HEK293 (cell line): ENCODE results near the gene PCDHA11.

Experiments
- CTCF ChIA-PET: fragments of 350-600 bp; formaldehyde crosslinking; extraction: SDS; loops from one replicate; lab custom pipeline; 2021; ENCODE audit warnings: antibody characterized with exemption; lab: Yijun Ruan, JAX
- POLR2A ChIA-PET: fragments of 300-600 bp; formaldehyde crosslinking; extraction: SDS; loops from one replicate; lab custom pipeline; 2020; ENCODE audit warnings: antibody characterized with exemption, inconsistent platforms; lab: Yijun Ruan, JAX
- H3K27ac ChIP-seq: fragments of 200-500 bp; sonication (Bioruptor generic); 2 replicates; pipeline ENCODE4 v1.5.1; 2014; ENCODE audit warnings: low read depth, low read length, control low read depth, inconsistent platforms; ENCODE audit errors: extremely low read depth
- H3K36me3 ChIP-seq, 2 experiments: fragments of 200-500 bp in 1 of 2; sonication (Bioruptor generic) in 1 of 2; 1 replicate in 1 of 2; 2 replicates in 1 of 2; pipeline ENCODE4 v1.5.1; 2014 to 2017; ENCODE audit warnings: inconsistent platforms in 2 of 2, low read length in 2 of 2; ENCODE audit not compliant: control insufficient read depth in 2 of 2, insufficient read depth in 1 of 2
- H3K4me1 ChIP-seq: fragments of 200-500 bp; sonication (Bioruptor generic); 2 replicates; pipeline ENCODE4 v1.5.1; 2014; ENCODE audit warnings: mild to moderate bottlenecking, low read length, inconsistent platforms; ENCODE audit not compliant: control insufficient read depth, insufficient read depth
- H3K4me3 ChIP-seq: 2 replicates; pipeline ENCODE4 v1.5.1; 2011; ENCODE audit warnings: low read depth, mild to moderate bottlenecking, control low read depth, low read length, moderate library complexity
- H3K9me3 ChIP-seq: fragments of 200-500 bp; sonication (Bioruptor generic); 2 replicates; pipeline ENCODE4 v1.5.1; 2014; ENCODE audit warnings: low read depth, low read length, inconsistent platforms; ENCODE audit not compliant: control insufficient read depth, insufficient read depth
- SCRT1 ChIP-seq: fragments of 450-650 bp; formaldehyde crosslinking; IDR thresholded peaks from 2 replicates; pipeline ENCODE4 v1.5.1; 2016; ENCODE audit warnings: missing biosample characterization, missing genetic modification characterization, borderline replicate concordance
- ZFP3 ChIP-seq: fragments of 450-650 bp; formaldehyde crosslinking; IDR thresholded peaks from 2 replicates; pipeline ENCODE4 v1.5.1; 2016; ENCODE audit warnings: low read depth, missing biosample characterization, missing genetic modification characterization
- ZIC2 ChIP-seq: fragments of 450-650 bp; formaldehyde crosslinking; IDR thresholded peaks from 2 replicates; pipeline ENCODE4 v1.5.1; 2016; ENCODE audit warnings: missing biosample characterization, missing genetic modification characterization
- ZNF157 ChIP-seq: fragments of 450-650 bp; formaldehyde crosslinking; IDR thresholded peaks from 2 replicates; pipeline ENCODE4 v1.5.1; 2016; ENCODE audit warnings: missing biosample characterization, missing genetic modification characterization
- ZNF184 ChIP-seq: fragments of 450-650 bp; IDR thresholded peaks from 2 replicates; pipeline ENCODE4 v1.5.1; 2018; ENCODE audit warnings: missing biosample characterization, mild to moderate bottlenecking, missing genetic modification characterization
- ZNF2 ChIP-seq: fragments of 450-650 bp; formaldehyde crosslinking; IDR thresholded peaks from 2 replicates; pipeline ENCODE4 v1.5.1; 2016; ENCODE audit warnings: missing biosample characterization, missing genetic modification characterization
- ZNF214 ChIP-seq: fragments of 450-650 bp; formaldehyde crosslinking; IDR thresholded peaks from 2 replicates; pipeline ENCODE4 v1.5.1; 2017; ENCODE audit warnings: missing biosample characterization, mild to moderate bottlenecking, missing genetic modification characterization, borderline replicate concordance
- ZNF350 ChIP-seq: fragments of 450-650 bp; formaldehyde crosslinking; IDR thresholded peaks from 2 replicates; pipeline ENCODE4 v1.5.0; 2017; ENCODE audit warnings: missing biosample characterization, mild to moderate bottlenecking, missing genetic modification characterization
- ZNF37A ChIP-seq: fragments of 450-650 bp; IDR thresholded peaks from 2 replicates; pipeline ENCODE4 v1.5.1; 2018; ENCODE audit warnings: missing biosample characterization, missing genetic modification characterization
- ZNF600 ChIP-seq: fragments of 450-650 bp; formaldehyde crosslinking; IDR thresholded peaks from 2 replicates; pipeline ENCODE4 v1.5.1; 2016; ENCODE audit warnings: missing biosample characterization, missing genetic modification characterization
- ZNF654 ChIP-seq: fragments of 450-650 bp; formaldehyde crosslinking; IDR thresholded peaks from 2 replicates; pipeline ENCODE4 v1.5.1; 2016; ENCODE audit warnings: low read depth, missing biosample characterization, missing genetic modification characterization
- ZSCAN23 ChIP-seq: fragments of 450-650 bp; formaldehyde crosslinking; IDR thresholded peaks from 2 replicates; pipeline ENCODE4 v1.5.1; 2016; ENCODE audit warnings: missing biosample characterization, missing genetic modification characterization
- TF ChIP-seq, protein P1 (sequence below): fragments of 450-650 bp; formaldehyde crosslinking; IDR thresholded peaks from 2 replicates; pipeline ENCODE4 v1.5.1; 2016; ENCODE audit warnings: missing biosample characterization, missing genetic modification characterization
- TF ChIP-seq, protein P2 (sequence below): fragments of 450-650 bp; formaldehyde crosslinking; IDR thresholded peaks from 2 replicates; pipeline ENCODE4 v1.5.1; 2017; ENCODE audit warnings: missing biosample characterization, mild to moderate bottlenecking, missing genetic modification characterization, moderate library complexity
- TF ChIP-seq, protein P3 (sequence below): fragments of 450-650 bp; formaldehyde crosslinking; IDR thresholded peaks from 2 replicates; pipeline ENCODE4 v1.5.1; 2017; ENCODE audit warnings: missing biosample characterization, missing genetic modification characterization
- TF ChIP-seq, protein P4 (sequence below): fragments of 450-650 bp; formaldehyde crosslinking; IDR thresholded peaks from 2 replicates; pipeline ENCODE4 v1.5.1; 2017; ENCODE audit warnings: missing biosample characterization, missing genetic modification characterization

Gene PCDHA11

DNA sequence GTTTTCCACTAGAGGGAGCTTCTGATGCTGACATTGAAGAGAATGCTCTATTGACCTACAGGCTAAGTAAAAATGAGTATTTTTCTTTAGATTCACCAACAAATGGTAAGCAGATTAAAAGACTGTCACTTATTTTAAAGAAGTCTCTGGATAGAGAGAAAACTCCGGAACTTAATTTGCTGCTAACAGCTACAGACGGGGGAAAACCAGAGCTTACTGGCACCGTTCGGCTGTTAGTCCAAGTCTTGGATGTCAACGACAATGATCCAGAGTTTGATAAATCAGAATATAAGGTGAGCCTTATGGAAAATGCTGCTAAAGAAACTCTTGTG is 764 bp downstream of the PCDHA11 start:
- CTCF ChIA-PET: interaction anchor here (0.6 to 2.9 kb wide), 35 partner anchors 9 to 513 kb away, joined by 3 to 40 read pairs (median 4); partner anchors contain the start of genes PCDHA10, PCDHA13, PCDHB1 and PCDHB12
- TF ChIP-seq ZNF214: no peak
- TF ChIP-seq ZNF654 (tag by site-specific recombination): peak; percentile 28; the same call in 1 of the 2 replicates
- POLR2A ChIA-PET: interaction anchor here (0.6 to 0.9 kb wide), 2 partner anchors 103 to 171 kb away, joined by 3 read pairs; no protein-coding TSS in a partner anchor
- Histone ChIP-seq H3K36me3 (no peaks in the 10 kb centered on the region), H3K27ac (no peak overlapping the region), H3K4me3 (no peak overlapping the region), H3K9me3 (no peaks in the 10 kb centered on the region), H3K4me1 (no peaks in the 10 kb centered on the region)

DNA sequence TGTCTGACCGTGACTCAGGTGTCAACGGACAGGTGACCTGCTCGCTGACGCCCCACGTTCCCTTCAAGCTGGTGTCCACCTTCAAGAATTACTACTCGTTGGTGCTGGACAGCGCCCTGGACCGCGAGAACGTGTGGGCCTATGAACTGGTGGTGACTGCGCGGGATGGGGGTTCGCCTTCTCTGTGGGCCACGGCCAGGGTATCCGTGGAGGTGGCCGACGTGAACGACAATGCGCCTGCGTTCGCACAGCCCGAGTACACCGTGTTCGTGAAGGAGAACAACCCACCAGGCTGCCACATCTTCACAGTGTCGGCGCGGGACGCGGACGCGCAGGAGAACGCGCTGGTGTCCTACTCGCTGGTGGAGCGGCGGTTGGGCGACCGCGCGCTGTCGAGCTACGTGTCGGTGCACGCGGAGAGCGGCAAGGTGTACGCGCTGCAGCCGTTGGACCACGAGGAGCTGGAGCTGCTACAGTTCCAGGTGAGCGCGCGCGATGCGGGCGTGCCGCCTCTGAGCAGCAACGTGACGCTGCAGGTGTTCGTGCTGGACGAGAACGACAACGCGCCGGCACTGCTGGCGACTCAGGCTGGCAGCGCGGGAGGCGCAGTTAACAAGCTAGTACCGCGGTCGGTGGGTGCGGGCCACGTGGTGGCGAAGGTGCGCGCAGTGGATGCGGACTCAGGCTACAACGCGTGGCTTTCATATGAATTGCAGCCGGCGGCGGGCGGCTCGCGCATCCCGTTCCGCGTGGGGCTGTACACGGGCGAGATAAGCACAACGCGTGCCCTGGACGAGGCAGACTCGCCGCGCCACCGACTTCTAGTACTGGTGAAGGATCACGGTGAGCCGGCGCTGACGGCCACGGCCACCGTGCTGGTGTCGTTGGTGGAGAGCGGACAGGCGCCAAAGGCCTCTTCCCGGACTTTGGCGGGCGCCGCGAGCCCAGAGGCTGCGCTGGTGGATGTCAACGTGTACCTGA is 1.8 kb downstream of the PCDHA11 start:
- TF ChIP-seq, protein P1, sequence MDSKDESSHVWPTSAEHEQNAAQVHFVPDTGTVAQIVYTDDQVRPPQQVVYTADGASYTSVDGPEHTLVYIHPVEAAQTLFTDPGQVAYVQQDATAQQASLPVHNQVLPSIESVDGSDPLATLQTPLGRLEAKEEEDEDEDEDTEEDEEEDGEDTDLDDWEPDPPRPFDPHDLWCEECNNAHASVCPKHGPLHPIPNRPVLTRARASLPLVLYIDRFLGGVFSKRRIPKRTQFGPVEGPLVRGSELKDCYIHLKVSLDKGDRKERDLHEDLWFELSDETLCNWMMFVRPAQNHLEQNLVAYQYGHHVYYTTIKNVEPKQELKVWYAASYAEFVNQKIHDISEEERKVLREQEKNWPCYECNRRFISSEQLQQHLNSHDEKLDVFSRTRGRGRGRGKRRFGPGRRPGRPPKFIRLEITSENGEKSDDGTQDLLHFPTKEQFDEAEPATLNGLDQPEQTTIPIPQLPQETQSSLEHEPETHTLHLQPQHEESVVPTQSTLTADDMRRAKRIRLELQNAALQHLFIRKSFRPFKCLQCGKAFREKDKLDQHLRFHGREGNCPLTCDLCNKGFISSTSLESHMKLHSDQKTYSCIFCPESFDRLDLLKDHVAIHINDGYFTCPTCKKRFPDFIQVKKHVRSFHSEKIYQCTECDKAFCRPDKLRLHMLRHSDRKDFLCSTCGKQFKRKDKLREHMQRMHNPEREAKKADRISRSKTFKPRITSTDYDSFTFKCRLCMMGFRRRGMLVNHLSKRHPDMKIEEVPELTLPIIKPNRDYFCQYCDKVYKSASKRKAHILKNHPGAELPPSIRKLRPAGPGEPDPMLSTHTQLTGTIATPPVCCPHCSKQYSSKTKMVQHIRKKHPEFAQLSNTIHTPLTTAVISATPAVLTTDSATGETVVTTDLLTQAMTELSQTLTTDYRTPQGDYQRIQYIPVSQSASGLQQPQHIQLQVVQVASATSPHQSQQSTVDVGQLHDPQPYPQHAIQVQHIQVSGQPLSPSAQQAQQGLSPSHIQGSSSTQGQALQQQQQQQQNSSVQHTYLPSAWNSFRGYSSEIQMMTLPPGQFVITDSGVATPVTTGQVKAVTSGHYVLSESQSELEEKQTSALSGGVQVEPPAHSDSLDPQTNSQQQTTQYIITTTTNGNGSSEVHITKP (tag by site-specific recombination): no peak
- TF ChIP-seq ZNF37A (tag by site-specific recombination) (no peak), ZNF184 (no peak), ZFP3 (tag by site-specific recombination) (no peak), ZNF2 (tag by site-specific recombination) (no peak), ZNF350 (no peak), ZNF157 (tag by site-specific recombination) (no peak), SCRT1 (tag by site-specific recombination) (no peak), ZIC2 (tag by site-specific recombination) (no peak)
- TF ChIP-seq, protein P2, sequence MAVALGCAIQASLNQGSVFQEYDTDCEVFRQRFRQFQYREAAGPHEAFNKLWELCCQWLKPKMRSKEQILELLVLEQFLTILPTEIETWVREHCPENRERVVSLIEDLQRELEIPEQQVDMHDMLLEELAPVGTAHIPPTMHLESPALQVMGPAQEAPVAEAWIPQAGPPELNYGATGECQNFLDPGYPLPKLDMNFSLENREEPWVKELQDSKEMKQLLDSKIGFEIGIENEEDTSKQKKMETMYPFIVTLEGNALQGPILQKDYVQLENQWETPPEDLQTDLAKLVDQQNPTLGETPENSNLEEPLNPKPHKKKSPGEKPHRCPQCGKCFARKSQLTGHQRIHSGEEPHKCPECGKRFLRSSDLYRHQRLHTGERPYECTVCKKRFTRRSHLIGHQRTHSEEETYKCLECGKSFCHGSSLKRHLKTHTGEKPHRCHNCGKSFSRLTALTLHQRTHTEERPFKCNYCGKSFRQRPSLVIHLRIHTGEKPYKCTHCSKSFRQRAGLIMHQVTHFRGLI (tag by site-specific recombination): no peak
- Histone ChIP-seq H3K4me3 (no peak overlapping the region), H3K36me3 (no peaks in the 10 kb centered on the region), H3K27ac (no peak overlapping the region), H3K4me1 (no peaks in the 10 kb centered on the region), H3K9me3 (no peaks in the 10 kb centered on the region)
- ChIA-PET POLR2A (no interaction called here), CTCF (interaction anchor here (0.6 to 2.3 kb wide), 5 partner anchors 74 to 998 kb away, joined by 3 to 8 read pairs (median 5); partner anchors contain the start of gene PCDHB1)

DNA sequence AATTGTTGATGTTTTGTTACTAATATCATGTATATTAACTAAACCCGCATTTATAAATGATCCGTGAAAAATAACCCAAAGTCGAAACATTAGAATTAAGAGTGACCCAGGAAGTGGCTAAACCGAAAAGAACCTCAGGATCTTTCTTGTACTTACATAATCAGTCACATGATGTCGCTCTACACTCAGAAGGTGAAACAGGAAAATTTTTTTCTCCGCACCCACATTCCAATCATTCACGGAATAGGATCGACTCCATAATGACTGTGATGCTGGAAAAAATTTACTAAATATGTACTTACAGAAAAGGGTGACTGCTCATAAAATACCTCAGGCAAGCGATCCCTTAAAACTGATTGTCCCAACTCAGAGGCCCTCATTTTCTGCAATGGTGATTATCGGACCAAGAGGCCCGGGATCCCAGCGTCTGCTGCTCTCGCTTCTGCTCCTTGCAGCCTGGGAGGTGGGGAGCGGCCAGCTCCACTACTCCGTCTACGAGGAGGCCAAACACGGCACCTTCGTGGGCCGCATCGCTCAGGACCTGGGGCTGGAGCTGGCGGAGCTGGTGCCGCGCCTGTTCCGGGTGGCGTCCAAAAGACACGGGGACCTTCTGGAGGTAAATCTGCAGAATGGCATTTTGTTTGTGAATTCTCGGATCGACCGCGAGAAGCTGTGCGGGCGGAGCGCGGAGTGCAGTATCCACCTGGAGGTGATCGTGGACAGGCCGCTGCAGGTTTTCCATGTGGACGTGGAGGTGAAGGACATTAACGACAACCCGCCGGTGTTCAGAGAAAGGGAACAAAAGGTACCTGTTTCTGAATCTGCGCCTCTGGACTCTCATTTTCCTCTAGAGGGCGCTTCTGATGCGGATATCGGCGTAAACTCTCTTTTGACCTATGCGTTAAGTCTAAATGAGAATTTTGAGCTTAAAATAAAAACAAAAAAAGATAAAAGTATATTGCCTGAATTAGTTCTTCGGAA is 6.6 kb downstream of the PCDHA11 start, which contains the start of gene PCDHA12:
Gene PCDHA12 (plus strand): TSS at position 224 of the 981 bp plus-strand sequence. CDS start 165 bp downstream, at position 389.
- no peaks in the 10 kb centered on the region for H3K9me3 ChIP-seq
- H3K4me3 ChIP-seq: no peak within 1 kb of the TSS
- ChIA-PET CTCF (interaction anchor here (0.6 to 1.6 kb wide), 5 partner anchors 19 to 1262 kb away, joined by 3 to 10 read pairs (median 3); partner anchors contain the start of genes PCDHA10 and PCDHAC1), POLR2A (no interaction called here)
- H3K4me1 ChIP-seq: no peaks in the 10 kb centered on the region
- no peaks in the 10 kb centered on the region for H3K36me3 ChIP-seq
- no peak within 1 kb of the TSS for H3K27ac ChIP-seq
- TF ChIP-seq ZNF600 (tag by site-specific recombination) (no peak), ZSCAN23 (no peak)
- TF ChIP-seq, protein P3, sequence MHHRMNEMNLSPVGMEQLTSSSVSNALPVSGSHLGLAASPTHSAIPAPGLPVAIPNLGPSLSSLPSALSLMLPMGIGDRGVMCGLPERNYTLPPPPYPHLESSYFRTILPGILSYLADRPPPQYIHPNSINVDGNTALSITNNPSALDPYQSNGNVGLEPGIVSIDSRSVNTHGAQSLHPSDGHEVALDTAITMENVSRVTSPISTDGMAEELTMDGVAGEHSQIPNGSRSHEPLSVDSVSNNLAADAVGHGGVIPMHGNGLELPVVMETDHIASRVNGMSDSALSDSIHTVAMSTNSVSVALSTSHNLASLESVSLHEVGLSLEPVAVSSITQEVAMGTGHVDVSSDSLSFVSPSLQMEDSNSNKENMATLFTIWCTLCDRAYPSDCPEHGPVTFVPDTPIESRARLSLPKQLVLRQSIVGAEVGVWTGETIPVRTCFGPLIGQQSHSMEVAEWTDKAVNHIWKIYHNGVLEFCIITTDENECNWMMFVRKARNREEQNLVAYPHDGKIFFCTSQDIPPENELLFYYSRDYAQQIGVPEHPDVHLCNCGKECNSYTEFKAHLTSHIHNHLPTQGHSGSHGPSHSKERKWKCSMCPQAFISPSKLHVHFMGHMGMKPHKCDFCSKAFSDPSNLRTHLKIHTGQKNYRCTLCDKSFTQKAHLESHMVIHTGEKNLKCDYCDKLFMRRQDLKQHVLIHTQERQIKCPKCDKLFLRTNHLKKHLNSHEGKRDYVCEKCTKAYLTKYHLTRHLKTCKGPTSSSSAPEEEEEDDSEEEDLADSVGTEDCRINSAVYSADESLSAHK (tag by site-specific recombination): no peak
- TF ChIP-seq, protein P4, sequence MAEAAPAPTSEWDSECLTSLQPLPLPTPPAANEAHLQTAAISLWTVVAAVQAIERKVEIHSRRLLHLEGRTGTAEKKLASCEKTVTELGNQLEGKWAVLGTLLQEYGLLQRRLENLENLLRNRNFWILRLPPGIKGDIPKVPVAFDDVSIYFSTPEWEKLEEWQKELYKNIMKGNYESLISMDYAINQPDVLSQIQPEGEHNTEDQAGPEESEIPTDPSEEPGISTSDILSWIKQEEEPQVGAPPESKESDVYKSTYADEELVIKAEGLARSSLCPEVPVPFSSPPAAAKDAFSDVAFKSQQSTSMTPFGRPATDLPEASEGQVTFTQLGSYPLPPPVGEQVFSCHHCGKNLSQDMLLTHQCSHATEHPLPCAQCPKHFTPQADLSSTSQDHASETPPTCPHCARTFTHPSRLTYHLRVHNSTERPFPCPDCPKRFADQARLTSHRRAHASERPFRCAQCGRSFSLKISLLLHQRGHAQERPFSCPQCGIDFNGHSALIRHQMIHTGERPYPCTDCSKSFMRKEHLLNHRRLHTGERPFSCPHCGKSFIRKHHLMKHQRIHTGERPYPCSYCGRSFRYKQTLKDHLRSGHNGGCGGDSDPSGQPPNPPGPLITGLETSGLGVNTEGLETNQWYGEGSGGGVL (tag by site-specific recombination): no peak
- TF ChIP-seq, protein P2 (tag by site-specific recombination): no peak
